Suppressor macrophage (primary cell): ENCODE data around the gene NWD2.
"Not testable (repeated sequence)": the region's sequence is repeated elsewhere in the genome, so short reads cannot be mapped to it uniquely, and the experiment has no call there.

Source experiments
- DNase-seq, 4 experiments: peaks; one replicate each; pipeline ENCODE4 v3.0.0-alpha.2; 2020 to 2022

The NWD2 gene

DNA sequence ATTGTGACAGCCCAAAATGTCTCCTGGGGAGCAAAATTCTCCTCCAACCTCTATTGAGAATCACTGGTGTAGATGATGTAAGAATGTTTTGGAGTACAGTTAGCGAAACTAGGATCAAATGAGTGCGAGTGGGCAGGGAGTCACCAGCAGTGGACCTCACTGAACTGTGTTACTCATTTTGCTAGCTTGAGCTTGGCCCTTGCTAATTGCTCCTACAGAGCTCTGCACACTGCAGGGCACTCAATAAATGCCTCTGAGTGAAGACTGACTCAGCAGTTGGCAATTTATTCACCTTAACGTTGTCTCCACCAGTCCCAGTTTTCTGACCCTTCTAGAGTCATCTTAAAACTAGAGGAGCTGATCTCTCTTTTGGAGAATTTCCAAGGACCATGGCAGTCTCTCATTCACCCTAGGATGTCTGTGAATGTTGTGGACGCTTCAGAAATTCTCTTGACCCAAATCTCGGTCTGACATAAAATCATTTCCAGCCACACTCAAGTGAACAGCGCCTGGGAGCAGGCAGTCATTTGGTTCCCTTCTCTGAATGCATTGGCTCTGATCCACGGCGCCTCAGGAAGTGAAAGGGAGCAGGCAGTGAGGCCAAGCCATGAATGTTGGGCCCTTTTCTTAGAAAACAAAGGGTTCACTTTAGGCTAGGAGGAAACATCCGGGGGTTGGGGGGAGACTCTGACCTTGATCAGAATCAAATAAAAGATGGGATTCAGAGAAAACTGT lies 148.1 kb downstream of the NWD2 start:
- peak; percentile 53 to 74 (median 71) for DNase-seq

DNA sequence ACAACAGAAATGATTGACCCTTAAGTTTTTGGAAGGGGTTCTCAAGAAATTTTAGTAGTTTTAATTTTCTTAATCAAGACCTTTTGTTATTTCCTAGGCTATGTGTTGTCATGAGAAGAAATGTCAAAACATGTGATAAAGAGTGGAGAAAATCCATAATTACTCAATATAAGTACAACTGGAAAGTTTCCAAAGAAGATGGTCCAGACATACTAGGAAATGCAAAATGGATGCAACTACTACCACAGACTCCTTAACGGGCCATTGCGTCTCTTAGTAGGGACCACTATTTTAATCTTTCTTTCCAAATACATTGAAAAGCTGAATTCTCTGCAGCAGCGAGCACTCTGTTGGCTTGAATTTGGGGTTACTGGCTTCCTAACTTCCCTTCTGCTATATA lies 148.8 kb downstream of the NWD2 start:
- peak in 2 of 4 experiments; percentile 5 to 8 for DNase-seq

DNA sequence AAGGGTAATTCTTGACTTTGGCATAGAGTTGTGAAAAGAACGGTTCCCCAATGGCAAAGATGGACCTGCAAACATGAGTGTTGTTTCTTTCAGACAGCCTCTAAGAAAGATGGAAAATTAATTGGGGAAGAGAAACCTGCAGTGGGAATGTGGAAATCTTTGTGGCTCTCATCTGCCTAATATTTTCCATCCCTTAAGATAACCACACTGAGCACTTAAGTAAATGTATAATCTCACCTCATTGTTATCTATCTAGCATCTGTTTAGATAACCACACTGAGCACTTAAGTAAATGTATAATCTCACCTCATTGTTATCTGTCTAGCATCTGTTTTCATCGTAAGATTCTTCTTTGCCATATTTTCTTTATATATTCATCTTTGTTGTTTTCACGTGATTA lies 149.3 kb downstream of the NWD2 start:
- DNase-seq: peak in 3 of 4 experiments; percentile 8 to 41 (median 23)

DNA sequence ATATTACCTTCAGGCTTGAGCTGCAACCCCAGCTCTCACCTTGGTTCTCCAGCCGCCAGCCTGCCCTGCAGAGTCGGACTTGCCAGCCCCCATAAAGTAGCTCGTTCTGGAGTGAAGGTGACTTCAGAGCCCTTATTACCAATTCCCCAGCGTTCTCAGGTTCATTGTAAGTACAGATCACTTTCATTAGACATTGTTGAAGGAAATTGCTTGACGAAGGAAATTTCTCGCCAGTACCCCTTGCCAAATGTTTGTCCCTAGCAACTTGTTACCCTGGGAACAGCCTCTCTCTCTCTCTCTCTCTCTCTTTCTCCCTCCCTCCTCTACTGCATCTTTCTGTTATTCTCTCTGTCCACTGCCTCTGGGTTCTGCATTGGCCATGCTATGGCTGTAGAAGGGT lies 153.0 kb downstream of the NWD2 start:
- DNase-seq: no peak

DNA sequence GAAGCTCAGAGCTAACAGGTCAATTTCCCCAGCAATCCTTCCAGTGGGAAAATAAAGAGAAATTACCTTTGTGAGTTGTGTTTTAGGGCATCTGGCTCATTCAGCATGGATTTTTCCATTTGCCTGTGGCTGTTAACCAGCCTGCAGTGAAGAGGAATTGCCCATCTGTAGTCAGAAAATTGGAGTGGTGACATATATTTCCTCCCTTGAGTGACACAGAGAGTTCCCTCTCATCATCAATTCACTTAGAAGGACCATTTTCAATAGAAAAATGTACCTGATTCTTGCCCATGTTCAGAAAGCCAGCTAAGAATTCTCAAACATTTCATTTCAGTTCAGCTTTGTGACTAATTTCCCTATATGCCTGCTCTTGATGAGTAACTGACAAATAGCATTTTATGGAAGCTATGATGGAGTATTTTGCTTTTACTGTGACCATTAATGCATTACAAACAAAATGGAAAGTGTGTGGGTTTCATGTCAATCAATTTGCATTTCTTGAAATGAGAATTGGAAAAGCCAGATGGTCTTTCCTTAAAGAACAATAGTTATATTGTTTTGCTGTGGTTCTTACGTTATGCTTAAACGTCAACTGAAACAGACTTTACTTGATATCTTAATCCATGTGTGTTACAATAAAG lies 155.8 kb downstream of the NWD2 start:
- no peak for DNase-seq

DNA sequence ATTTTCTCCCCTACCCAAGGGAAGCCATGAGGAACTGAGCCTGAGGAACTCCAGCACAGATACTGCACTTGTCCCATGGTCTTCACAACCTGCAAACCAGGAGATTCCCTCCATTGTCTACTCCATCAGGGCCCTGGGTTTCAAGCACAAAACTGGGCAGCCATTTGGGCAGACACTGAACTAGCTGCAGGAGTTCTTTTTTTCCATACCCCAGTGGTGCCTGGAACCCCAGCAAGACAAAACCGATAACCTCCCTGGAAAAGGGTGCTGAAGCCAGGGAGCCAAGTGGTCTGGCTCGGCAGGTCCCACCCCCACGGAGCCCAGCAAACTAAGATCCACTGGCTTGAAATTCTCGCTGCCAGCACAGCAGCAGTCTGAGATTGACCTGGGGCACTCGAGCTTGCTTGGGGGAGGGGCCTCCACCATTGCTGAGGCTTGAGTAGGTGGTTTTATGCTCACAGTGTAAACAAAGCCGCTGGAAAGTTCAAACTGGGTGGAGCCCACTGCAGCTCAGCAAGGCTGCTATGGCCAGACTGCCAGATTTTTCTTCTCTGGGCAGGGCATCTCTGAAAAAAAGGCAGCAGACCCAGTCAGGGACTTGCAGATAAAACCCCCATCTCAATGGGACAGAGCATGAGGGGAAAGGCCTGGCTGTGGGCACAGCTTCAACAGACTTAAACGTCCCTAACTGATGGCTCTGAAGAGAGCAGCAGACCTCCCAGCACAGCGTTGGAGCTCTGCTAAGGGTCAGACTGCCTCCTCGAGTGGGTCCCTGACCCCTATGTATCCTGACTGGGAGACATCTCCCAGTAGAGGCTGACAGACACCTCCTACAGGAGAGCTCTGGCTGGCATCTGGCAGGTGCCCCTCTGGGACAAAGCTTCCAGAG lies 163.6 kb downstream of the NWD2 start:
- DNase-seq: not testable (repeated sequence)

DNA sequence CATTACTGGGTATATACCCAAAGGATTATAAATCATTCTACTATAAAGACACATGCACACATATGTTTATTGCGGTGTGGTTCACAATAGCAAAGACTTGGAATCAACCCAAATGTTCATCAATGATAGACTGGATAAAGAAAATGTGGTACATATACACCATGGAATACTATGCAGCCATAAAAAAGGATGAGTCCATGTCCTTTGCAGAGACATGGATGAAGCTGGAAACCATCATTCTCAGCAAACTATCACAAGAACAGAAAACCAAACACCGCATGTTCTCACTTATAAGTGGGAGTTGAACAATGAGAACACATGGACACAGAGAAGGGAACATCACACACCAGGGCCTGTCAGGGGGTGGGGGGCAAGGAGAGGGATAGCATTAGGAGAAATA lies 169.1 kb downstream of the NWD2 start:
- DNase-seq: not testable (repeated sequence)

DNA sequence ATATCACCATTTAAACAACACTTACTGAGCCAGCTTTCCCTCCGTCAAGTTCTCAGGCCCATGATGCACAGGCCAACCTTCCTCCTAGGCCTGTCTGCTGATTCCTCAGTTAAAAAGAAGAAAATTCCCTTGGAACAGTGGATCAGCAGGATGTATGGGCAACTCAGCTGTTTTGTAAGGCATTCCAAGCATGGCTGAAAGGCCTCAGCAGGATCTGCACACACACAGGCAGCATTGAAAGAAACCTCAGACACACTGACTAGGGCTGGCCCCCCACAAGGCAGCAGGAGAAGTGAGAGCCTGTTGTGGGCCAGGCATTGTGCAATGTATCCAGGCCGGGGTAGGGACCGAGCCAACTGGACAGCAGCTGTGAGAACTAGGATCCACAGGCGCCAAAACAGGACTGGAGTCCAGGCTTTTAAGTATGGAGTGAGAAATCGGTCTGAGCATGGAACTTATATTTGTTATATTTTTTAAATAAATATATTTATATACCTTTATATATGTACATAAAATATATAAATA lies 171.4 kb downstream of the NWD2 start:
- no peak for DNase-seq

DNA sequence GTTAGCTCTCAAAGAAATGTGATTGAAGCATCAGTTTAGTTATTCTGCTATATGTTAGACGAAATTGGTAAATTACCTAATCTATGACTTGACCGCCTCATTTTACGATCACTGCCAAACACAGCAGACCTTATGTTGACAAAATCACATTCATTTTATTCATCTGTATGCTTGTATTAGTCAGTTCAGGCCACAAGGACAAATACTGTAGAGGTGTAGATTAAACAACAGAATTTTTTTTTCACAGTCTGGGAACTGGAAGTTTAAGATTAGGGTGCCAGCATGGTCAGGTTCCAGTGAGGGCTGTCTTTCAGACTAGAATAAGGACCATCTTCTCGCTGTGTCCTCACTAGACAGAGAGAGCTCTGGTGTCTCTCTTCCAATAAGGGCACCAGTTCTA lies 177.1 kb downstream of the NWD2 start:
- no peak for DNase-seq

DNA sequence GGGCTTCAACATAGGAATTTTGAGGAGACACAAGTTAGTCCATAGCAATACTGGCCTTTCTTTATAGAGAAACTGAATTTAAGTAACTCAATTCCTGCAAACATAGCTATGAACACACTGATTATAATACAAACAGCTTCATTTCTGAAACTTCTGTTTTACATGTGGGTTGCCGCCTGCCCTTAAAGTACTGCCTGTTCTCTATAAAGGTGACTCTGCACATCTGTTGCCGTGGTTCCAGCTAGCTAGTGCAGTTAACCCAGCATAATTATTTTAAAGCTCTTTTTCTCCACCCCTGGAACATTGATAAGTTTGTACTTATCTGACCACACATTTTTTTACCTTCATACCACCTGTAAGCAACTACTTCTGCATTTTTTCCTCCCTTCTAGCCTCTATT lies 177.6 kb downstream of the NWD2 start:
- DNase-seq: no peak

DNA sequence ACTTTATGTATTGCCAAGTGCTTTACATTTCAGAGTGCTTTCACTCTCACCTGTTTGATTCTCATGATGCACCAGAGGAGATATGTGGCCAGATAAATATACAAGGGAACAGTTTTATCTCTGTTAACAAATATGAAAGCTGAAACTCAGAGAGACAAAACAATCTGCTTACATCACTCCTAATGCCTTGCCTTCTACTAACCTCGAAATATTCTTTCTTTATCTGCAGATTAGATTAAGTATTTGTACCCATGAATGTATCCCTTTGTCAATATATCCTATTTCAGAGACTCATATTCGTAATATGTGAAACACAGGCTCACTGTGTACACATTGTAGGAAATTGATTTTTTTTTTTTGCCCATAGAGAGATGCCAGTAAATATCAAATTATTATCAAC lies 178.1 kb downstream of the NWD2 start:
- no peak for DNase-seq

DNA sequence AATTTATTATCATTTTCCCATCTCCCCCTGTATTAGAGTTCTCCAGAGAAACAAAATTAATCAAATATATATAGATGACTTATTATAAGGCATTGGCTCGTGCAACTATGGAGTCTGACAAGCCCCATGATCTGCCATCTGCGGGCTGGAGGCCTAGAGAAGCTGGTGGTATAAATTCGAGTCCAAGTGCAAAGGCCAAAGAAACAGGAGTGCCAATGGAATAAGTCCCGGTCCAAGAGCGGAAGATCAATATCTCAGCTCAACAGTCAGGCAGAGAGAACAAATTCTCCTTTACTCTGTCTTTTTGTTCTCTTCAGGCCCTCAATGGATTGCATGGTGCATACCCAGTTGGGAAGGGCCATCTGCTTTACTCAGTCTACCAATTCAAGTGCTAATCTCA lies 178.8 kb downstream of the NWD2 start:
- DNase-seq: no peak

DNA sequence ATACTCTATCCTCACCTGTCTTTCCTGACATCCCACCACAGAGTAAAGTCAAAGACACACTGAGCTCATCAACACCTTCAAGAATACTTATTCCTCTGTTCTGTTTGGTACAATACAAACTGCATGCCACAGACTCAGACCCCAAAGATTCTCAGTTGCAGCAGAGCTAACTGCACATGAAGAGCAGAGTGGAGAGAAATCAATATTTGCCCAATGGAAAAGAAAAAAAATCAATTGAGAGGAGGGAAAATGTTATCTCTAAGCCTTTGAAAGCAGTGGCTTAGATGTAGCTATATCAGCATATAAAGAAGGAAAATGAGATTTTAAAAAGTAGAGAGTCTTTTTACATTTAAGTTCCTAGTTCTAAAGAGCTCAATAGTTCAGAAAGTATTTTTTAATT lies 180.2 kb downstream of the NWD2 start:
- no peak for DNase-seq

DNA sequence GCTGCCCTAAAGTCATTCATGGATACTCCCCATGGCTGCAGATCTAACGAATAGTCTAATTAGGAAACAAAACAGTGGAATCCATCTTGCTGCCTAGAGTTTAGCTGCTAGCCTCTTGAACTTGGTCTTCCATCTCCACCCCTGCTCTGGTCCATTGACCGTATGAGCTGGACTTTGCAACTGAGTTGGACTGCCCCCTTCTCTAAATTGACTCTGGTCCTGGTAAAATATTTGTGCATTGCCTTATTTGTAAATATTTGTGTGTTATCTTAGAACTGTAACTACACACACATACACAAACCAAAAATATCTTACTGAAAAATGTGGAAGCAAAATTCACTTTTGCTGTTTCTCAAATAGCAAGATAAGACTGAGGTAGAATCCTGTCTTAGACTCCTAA lies 181.3 kb downstream of the NWD2 start:
- DNase-seq: no peak

DNA sequence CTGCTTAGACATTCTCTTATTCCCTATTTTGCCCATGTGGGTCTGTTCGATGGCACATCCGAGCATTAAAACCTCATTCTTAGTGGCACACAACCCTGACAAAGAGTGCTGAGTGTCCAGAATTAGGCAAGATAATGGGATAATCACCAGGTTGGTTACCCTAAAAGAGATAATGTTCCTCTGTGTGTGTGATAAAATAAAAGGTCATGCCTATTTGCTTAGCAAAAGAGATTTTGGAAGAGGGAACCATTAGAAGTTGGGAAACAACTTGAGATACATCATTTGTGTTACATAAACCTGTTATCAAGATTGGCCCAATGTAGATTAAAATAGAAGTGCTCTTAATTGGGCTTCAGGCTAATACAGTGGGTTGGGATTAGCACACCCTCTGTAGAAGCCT lies 182.7 kb downstream of the NWD2 start:
- no peak for DNase-seq

DNA sequence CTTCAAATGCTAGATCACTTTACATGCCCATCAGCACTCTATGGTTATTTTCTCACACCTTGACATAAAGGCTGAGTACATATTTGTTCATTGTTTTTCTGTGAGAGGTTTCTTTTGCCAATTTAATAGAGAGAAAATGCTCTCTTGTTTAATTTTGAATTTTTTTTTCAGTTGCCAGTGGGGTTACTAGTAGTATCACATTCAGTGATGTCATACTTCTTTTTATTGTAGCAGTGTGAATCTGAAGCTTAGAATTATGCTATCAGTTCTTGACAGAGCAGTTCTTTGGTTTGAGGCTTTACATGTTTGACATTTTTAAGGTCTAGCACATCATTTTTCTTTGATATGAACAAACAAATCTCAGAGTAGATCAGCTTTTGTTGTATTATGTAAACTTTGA lies 185.4 kb downstream of the NWD2 start:
- DNase-seq: no peak

DNA sequence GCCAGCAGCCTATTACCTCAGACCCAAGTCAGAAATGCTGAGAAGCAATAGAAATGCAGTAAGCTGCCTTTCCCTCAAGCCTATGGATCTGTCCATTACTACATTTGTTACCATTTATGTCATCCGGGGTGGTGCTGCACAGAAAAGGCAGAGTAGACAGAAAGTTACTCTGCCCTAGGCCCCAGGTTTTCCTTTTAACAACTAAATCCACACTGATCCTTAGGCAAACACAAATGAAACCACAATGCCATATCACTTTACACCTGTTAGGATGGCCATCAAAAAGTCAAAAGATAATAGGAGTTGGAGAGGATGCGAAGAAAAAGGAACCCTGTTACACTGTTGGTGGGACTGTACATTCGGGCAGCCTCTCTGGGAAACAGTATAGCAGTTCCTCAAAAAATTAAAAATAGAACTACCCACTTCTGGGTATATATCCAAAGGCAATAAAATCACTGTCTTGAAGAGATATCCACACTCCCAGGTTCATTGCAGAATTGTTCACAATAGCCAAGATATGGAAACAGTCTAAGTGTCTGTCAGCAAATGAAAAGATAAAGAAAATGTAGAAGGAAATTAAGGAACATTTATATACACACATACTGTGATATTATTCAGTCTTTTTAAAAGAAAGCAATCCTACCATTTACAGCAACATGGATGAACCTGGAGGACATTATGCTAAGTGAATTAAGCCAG lies 186.3 kb downstream of the NWD2 start:
- DNase-seq: peak in 3 of 4 experiments; percentile 4 to 35 (median 13)

DNA sequence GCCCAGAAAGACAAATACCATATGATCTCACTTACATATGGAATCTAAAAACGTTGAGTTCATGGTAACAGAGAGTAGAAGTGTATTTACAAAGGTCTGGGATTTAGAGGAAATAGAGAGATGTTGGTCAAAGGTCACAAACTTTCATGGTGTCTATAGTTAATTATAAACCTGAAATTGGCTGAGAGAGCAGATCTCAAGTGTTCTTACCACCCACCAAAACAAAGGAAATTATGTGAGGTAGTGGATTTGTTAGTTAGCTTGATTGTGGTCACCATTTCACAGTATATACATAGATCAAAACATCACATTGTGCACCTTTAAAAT lies 186.8 kb downstream of the NWD2 start:
- no peak for DNase-seq

DNA sequence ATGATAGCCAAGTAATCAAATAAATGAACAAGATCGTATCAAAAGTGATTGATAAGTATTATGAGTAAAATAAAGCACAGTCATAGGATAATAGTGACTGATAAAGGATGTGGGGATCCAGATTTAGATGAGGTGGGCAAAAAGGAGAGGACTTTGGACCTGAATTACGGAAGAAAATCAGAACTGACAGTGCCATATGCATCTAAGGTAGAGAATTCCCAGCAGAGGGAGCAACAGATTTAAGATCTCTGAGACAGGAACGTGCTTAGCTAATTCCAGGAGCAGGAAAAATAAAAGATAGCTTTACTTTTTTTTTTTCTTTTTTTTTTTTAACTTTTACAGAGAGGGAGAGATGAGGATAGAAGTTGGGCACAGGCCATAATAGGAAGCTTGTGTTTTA lies 189.9 kb downstream of the NWD2 start:
- no peak for DNase-seq

DNA sequence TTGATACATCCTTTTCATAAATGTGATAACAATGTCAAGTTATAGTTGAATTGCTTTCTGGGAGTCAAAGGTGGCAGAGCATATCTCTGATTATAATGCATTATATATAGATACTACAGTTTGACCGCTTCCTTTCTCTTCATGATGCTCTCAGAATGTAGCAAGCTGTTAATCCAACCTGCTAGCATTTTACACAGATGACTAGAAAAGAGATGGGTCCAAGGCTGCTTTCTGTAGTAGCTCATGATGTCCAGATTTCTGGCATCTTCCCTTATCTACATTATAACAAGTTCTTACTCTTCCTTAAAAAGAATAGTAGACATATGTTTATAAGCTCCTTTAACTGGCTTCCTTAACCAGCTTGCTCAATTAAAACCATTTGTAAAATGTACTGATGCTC lies 192.0 kb downstream of the NWD2 start:
- no peak for DNase-seq

DNA sequence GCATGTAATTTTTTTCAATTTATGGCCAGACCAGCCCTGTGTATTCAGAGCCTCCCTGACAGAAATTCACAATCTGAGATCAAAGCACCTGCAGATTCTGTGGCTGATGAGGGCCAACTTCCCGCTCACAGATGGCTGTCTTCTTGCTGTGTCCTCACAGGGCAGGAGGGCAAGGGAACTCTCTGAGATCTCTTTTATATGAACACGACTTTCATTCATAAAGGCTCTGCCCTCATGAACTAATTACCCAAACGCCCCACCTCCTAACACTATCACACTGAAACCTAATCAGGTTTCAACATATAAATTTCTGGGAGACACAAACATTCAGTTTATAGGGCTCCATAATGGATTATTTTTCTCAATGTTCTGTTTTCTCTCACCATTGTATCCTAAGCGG lies 192.6 kb downstream of the NWD2 start:
- DNase-seq: no peak

DNA sequence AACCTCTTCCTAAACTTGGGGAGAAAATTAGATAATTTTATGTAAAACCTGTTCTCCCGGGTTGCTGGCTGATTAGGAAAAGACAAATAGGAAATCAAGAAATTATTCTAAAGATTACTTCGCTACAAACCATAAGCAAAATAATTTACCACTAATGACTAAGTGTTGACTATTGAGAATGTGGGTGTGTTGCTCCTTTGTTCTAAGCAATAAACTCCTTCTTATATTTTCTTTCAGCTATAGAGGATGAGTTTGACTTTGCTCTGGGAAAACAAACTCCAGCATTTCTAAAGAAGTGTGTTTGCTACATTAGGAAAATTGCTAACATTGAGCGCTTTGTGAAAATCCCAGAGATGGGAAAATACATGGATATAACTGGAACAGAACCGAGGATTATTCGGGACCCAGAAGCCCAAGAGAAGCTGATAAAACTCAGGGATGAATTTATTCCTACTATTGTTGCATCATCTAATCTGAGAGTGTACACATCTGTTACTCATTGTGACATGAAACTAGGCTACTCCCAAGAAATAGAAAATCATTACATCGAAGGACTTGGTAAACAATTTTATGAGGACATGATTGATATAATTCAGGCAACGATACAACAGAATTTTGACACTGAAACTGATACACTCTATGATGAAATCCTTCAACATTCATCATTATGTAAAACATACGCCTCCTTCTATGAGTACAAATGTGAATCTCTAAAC lies 194.2 kb downstream of the NWD2 start:
- DNase-seq: no peak
